Epidermal melanocyte (primary cell): ENCODE results near the gene IGSF1.

ENCODE experiments used
- DNase-seq: peaks from one replicate; pipeline ENCODE4 v3.0.0; 2011; ENCODE audit warnings: low spot score; ENCODE audit not compliant: insufficient read length

Gene IGSF1

DNA sequence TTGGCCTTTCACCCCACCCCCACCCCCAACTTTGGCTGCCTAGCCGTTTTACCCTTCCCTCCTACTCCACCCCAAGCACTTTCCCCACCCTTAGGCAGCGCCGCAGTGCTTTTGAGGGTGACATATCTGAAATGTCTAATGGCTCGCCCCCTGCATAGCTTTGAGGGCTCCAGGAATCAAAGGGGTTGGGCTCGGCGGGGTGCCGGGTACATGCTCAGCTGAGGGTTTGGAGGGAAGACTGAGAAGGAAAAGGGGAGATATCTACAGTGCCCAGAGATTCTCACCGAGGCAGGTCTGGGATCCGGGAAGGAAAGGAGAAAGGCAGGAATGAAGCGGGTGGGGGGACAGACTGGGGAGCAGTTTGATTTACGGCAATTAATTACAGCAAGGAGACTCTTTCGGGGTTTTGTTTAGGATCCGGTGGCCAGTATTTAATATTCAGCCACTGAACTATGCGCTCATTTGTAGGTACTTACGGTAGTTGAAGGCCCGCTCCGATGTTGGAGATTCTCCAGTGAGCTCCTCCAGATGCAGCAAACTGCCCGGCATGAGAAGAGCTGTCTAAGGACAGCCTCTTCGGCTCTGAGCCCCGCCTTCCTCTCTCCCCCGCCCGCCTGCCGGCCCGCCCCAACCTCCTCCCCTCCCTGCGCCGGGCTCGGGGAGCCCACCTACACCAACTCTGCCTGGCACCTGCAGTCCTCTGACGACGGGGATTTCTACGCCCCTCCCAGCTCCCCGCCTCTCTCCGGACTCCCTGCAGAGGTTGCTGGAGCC is at the start of gene IGSF1:
Gene IGSF1, minus strand, starts transcription at position 569 of the 774 bp plus-strand sequence. CDS start 2,632 bp downstream, outside the sequence.
- no peak for DNase-seq

GRCh38 chrX:131332331-131332730 is 43.2 kb upstream of the IGSF1 start:
- no peak for DNase-seq

DNA sequence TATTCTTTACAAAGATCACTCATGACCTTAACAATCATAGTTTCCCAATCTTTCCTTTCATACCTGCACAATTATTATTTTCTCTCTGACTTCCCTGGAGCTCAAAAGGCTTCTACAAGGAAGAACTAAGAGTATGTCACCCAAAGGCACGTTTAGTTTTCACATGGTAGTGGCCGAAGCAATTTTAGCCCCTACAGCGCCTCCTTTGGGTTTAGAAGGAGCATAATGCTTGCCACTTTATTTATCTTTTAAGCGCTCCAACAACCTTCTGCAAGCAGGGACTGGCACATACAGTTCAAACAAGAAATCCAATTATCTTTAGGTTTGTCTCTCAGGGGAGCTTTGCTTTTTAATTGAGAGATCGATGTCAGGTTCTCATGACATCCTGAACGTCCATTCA is 42.0 kb upstream of the IGSF1 start:
- no peak for DNase-seq

GRCh38 chrX:131330735-131331134 is 41.6 kb upstream of the IGSF1 start:
- DNase-seq: no peak

DNA sequence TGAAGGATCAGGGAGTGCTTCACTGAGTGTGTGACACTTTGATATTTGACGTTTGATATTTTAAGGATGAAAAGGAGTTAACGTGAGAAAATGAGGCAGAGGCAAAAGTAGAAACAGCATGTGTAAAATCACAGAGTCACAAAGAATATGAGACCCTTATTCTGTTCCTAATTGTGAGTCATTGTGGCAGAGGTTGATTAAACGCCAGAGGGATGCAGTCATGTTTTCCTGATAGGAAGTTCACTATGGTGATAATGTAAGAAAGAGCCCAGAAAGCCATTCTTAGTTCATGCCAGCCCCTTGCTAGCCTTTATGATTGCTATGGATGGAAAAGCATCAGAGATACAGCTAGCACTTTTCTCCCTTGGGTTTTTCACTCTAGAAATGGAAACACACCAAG is 33.5 kb upstream of the IGSF1 start:
- DNase-seq: no peak

GRCh38 chrX:131317326-131317725 is 28.2 kb upstream of the IGSF1 start:
- DNase-seq: no peak

DNA sequence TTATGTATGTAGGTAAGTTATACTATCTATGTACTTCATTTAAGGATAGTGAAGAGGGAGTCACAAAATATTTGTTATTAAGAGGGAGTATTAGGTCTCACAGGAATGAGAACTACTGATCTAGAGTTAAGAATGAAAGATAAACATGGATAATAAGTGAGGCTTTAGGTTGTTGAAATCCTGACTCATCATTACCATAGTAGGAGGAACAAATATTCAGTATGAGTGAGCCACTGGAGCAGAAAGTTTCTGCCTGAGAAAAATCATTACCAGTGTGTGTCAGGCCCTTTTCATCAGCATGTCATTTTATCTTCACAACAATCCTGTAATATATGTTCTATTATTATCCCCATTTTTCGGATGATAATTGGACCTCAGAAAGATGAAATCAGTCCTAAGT is 27.2 kb upstream of the IGSF1 start:
- DNase-seq: no peak

- no peak for DNase-seq
Observed at GRCh38 chrX:131308980-131309379, 19.9 kb upstream of the IGSF1 start.

- no peak for DNase-seq
Observed at GRCh38 chrX:131306601-131307000, 17.5 kb upstream of the IGSF1 start.

DNA sequence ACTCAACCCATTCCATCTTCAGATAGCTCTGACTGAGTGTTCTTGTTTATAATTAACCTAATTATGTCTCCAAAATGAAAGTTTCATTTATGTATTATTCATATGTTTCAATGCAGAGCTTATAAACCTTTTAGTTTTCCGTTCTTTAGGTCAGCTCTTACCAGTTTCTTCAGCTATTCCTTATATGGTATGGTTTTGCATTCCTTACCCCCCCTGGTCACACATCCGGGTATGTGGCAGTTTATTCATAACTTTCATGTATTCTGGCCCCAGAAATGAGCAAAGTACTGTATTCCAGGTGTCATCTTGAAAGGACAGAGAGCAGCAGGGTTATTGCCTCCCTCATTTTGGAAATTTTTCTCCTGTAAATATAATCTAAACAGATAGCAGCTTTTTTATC is 16.8 kb upstream of the IGSF1 start:
- no peak for DNase-seq

DNA sequence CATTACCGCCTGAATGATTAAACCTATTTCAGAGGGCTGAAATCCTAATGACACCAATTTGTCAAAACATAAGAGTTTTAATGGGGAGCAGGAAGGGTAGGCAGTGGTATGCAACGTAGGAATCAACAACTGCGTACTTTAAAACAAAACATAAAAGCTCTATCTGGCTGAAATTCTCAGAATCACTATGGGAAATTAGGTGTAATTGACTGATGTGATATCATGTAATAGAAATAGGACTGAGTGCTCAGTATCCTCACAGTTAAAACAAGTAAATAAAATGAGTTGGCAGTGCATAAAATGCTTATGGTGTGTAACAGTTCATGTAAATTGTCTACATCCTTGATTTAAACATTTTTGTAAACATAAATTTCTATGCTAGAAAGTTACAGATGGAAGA is 13.6 kb upstream of the IGSF1 start:
- DNase-seq: no peak

DNA sequence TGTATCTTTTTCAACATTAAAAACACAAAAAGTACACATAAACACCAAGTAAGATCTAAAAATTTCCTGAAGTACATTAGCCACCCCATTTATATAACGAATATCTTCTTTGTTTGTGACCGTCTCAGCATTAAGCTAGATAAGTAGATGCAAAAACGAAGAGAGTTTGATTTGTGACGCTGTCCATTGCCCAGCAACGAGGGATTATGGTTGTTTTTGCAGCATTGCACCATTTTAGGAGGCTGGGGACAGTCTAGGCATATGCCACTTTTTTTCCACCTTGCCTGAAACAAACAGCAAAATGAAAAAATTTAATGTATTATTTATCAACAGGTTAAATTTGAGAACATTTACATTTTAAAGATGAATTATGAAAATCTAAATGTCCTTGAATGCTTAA is 12.0 kb upstream of the IGSF1 start:
- DNase-seq: no peak

DNA sequence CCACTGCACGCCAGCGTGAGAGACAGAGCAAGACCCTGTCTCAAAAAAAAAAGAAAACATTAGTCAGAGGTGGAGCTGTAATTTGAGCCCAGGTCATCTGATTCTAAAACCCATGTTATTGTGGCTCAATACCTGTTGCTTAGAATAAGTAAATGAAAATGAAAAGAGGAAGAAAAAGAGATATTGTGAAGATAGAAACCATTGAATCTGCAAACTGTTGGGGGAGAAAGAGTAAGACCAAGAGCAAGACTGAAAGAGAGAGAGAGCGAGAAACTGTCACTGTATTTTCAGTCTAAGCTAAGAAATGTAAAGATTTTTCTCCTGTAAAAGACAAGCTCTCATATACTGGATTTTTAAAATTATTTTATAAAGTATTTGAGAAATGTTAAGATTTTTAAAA is 9.7 kb upstream of the IGSF1 start:
- no peak for DNase-seq

DNA sequence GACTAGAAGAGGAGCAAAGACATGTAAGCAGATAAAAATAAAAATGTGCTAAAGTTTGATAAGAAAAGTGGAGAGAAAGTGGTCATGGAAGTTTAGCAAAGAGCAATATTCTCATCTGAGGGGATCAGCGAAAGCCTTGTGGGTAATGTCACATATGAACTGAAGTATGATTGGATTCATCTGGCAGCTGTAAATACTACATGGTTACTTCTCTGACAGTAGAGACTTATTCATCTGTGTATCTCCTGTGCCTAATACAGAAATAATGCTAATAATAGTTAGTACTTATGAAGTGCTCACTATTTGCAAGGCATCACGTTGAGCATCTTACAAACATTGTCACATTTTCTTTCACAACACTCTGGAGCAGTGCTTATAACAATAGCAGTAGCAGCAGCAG is 8.9 kb upstream of the IGSF1 start:
- no peak for DNase-seq

- no peak for DNase-seq
Observed at GRCh38 chrX:131289527-131289926, 421 bp upstream of the IGSF1 start.

DNA sequence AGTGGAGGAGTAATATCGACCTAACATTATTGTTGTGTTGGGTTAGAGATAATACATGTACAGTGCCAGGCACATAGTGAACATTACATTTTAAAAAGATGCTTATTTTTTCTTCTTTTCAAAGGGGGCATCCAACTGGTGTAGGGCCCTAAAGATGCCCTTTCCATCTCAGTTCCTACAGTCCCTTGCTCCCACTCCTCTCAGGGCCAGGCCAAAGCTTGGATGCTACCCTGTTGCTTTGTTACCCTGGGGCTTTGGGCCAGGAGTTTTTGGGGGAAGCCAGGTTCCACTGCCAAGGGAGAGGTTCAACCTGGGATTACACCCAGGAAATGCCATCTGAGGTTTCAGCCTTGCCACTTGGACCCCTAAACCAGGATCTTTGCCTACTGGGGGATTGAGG is 918 bp downstream of the IGSF1 start:
- no peak for DNase-seq

GRCh38 chrX:131287560-131288179 is 1.4 kb downstream of the IGSF1 start:
- no peak for DNase-seq

DNA sequence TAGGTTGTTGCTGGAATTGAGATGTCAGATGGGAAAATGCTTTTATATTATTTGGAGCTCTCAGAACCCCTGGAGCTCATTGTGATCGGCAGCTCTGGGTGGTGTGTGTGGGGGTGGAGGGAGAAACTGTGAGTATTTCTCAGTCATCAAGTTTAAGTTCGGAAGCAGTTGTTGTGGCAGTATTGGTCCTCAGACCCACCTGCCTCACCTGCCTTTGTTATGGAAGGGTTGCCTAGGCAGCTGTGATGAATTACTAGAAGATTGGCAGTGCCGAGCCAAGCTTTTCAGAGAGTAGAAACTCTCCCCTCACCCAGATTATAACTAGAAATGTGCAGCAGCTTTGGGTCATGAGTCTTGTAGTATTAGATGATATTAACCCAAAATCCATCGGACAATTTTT is 9.5 kb downstream of the IGSF1 start:
- DNase-seq: no peak

DNA sequence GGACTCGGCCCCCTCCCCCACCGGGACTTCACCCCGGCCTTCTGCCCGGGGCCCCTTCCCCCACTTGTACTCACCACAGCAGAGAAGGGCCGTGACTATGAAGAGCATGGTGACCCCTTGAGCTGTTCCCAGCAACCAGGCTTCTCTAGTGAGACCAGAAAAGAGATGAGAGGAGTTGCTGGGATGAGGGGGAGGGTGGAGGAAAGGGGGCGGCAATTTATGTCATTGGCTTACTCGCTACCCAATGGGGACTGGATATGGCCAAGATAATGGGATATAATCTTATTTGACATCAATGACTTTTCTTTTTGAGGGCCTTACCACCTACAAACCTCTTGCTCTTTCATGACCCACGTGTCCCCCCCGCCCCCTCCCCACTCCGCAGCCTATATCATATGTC is 9.9 kb downstream of the IGSF1 start:
- DNase-seq: no peak

DNA sequence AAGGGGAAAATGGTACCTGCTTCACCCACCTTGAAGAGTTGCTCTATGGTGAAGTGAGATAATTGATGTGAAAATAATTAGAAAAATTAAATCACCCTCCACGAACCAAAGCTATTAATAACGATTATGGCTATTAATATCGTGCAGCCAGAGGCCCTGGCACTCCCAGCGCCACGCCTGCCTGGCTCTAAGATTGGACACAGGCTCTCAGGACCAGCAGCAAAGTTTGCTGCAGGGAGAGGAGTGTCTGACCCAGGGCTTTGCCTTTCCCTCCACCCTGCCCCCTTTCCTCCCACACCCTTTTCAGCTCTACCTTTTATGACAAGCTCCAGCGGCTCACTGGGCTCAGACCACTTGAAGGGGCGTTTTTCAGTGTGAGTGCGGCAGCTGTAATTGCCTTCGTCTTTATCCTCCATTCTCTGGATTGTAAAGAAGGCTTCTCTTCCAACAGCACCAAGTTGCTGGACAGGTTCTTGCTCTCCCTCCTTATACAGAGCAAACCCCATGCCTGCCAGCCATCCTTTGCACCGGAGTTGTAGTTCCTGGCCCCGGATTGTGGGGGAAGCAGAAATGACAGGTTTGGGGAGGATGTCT is 11.5 kb downstream of the IGSF1 start:
- no peak for DNase-seq

DNA sequence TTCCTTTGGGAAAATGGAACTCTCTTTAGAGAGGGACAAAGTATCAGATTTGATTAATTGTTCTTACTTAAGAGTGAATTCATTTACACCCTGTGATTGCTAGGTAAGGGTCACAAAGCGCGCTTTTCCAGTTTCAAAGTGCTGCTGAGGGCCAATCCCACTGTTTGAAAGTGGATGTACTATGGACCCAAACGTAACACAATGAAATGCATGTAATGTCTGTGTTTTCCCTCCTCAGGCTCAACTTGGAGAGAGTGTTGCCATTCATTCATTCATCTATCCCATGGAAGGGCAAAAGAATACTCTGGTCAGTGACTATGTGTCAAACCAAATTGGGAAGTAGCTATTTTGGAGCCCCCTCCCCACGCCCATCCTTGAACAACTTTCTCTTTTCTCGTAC is 16.1 kb downstream of the IGSF1 start:
- no peak for DNase-seq

- no peak for DNase-seq
Observed at GRCh38 chrX:131271826-131272225, 17.3 kb downstream of the IGSF1 start.

- no peak for DNase-seq
Observed at GRCh38 chrX:131271274-131271673, 17.8 kb downstream of the IGSF1 start.
